SK-N-SH treated with all-trans-retinoic acid at 6 μM for 48 hours (cell line): Measurements from ENCODE around the gene S100A4.

Experiments
- ESRRG ChIP-seq: fragments of 250-450 bp; sonication (Bioruptor Pico); IDR thresholded peaks from 2 replicates; pipeline ENCODE4 v1.6.1; 2021; ENCODE audit warnings: mild to moderate bottlenecking
- ISL1 ChIP-seq: fragments of 250-450 bp; sonication (Bioruptor Pico); IDR thresholded peaks from 2 replicates; pipeline ENCODE4 v2.1.2; 2022; ENCODE audit warnings: mild to moderate bottlenecking, moderate library complexity

DNA sequence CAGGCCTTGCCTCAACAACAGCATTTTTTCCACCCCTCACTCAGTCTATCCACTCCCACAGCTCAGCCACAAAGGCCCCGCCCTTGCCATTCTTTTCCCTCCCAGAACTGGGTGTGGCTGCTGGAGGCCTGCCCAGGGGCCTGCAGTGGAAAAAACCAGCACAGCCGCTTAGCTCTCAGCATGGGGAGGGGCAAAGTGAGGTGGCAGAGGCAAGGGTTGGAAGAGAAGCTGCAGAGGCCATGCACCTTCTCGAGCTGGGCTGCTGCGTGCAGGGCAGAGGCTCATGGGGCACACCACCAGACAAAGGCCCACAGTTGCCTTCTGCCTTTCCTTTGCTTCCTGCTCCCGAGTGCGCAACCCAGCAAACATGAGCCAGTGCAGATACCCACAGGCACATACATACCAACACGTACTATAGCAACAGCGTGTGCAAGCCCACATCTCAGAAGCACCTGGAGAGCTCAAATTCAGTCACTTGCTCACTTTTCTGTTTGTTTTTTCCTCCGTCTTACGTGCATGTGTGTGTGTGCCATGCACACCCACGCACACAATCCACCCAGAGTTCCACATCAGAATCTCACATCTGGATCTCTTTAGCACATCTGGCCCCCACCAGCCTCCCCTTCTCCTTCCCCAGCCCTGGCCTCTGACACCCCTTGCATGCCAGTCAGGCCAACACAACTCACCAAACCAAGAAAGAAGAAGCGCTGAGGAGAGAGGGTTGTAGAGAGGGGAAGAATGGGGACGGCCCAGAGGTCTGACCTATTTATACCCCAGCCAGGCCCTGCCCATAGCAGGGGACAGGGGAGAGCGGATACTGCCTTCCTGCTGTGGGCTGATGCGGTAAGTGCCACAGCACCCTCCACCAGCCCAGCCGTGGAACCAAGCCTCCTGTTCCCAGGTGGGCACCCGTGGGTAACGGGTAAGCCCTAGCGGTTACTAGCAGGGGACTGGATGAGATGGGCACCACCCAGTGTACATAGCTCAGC is at the start of gene S100A4:
- no peak for TF ChIP-seq ISL1 (CRISPR knock-in tag)
- no peak for TF ChIP-seq ESRRG
